ENCODE data around the gene SMTNL2. TPM values are rescaled to one million over a fixed set of nuclear protein-coding genes. Genes with fewer than 3 reads are reported as not detected.
A peak's percentile ranks its signal among the peaks of the same experiment; 100 is the strongest.

The SMTNL2 gene
- total RNA-seq, 1 experiment from 2014 or later: not detected

GRCh38 chr17:4550534-4551039, 33.7 kb upstream of the SMTNL2 start:
- Histone ChIP-seq H3K27ac (ENCODE audit: low read length) (no peak overlapping the region), H3K9me2 (replicated peaks; ENCODE audit: low read length) (no peaks in the 10 kb centered on the region), H3K4me2 (ENCODE audit: low read length) (no peak overlapping the region), H3K9me3 (ENCODE audit: low read length) (no peaks in the 10 kb centered on the region), H3K4me1 (ENCODE audit: insufficient read depth, low read length) (peaks cover 9% of the 10 kb centered on the region; the same call in 1 of the 2 replicates), H3K27me3 (ENCODE audit: low read length) (no peaks in the 10 kb centered on the region), H3K9ac (ENCODE audit: low read length) (no peak overlapping the region), H2AFZ (ENCODE audit: low read length) (no peak overlapping the region), H3K36me3 (ENCODE audit: low read depth, low read length) (peaks cover 45% of the 10 kb centered on the region; the same call in 1 of the 2 replicates), H3K79me2 (ENCODE audit: low read length) (peaks cover 45% of the 10 kb centered on the region), H3K4me3 (ENCODE audit: low read length) (no peak overlapping the region), H4K20me1 (ENCODE audit: low read length) (no peaks in the 10 kb centered on the region), H3F3A (ENCODE audit: low read length, unreplicated experiment) (no peaks in the 10 kb centered on the region)
- intact Hi-C loops (cut with micrococcal nuclease): no loop called here
- no TSS peak for BruUV-seq (replicated peaks)
- DNase-seq (no peak), ATAC-seq (no peak)
- no peak for TF ChIP-seq EZH2phosphoT487 (IDR thresholded peaks at IDR 0.05; ENCODE audit: borderline replicate concordance, low read length)
- TF ChIP-seq EZH2 (IDR thresholded peaks at IDR 0.05; ENCODE audit: low read length, unreplicated experiment): no peak
- TF ChIP-seq CTCF (conservative IDR thresholded peaks at IDR 0.05; ENCODE audit: low read depth, low read length): no peak
- CTCF ChIA-PET: no interaction called here
- POLR2A ChIA-PET (ENCODE audit: unreplicated experiment): no interaction called here

DNA sequence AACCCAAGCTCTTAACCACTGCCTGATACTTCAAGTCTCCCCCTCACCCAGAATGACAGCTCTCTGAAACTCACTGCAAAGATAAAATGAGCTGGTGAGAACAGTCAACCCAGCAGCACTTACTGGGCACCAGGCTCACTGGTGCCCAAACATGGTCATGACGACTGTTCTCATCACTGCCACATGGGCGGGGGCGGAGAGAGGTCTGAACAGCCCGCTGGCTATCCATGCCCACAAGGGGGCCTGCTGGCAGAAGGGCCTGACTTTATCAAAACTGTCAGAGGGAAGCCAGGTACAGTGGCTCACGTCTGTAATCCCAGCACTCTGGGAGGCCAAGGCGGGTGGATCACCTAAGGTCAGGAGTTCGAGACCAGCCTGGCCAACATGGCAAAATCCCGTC, 33.2 kb upstream of the SMTNL2 start:
- ChIA-PET CTCF (no interaction called here), POLR2A (ENCODE audit: unreplicated experiment) (no interaction called here)
- H3K79me2 ChIP-seq (ENCODE audit: low read length): peaks cover 45% of the 10 kb centered on the region
- intact Hi-C loops (cut with micrococcal nuclease): no loop called here
- no peaks in the 10 kb centered on the region for H4K20me1 ChIP-seq (ENCODE audit: low read length)
- H3K4me2 ChIP-seq (ENCODE audit: low read length): no peak overlapping the region
- DNase-seq: peak; percentile 30
- TF ChIP-seq EZH2phosphoT487 (IDR thresholded peaks at IDR 0.05; ENCODE audit: borderline replicate concordance, low read length): no peak
- no peak for TF ChIP-seq EZH2 (IDR thresholded peaks at IDR 0.05; ENCODE audit: low read length, unreplicated experiment)
- TF ChIP-seq CTCF (conservative IDR thresholded peaks at IDR 0.05; ENCODE audit: low read depth, low read length): peak; percentile 32
- H3K4me1 ChIP-seq (ENCODE audit: insufficient read depth, low read length): peaks cover 9% of the 10 kb centered on the region; the same call in 1 of the 2 replicates
- H3K9me3 ChIP-seq (ENCODE audit: low read length): no peaks in the 10 kb centered on the region
- peaks cover 45% of the 10 kb centered on the region; the same call in 1 of the 2 replicates for H3K36me3 ChIP-seq (ENCODE audit: low read depth, low read length)
- no peaks in the 10 kb centered on the region for H3K9me2 ChIP-seq (replicated peaks; ENCODE audit: low read length)
- H3K27ac ChIP-seq (ENCODE audit: low read length): no peak overlapping the region
- no peak overlapping the region for H2AFZ ChIP-seq (ENCODE audit: low read length)
- H3F3A ChIP-seq (ENCODE audit: low read length, unreplicated experiment): no peaks in the 10 kb centered on the region
- no peak overlapping the region for H3K4me3 ChIP-seq (ENCODE audit: low read length)
- BruUV-seq (replicated peaks): no TSS peak
- H3K9ac ChIP-seq (ENCODE audit: low read length): no peak overlapping the region
- no peak; the same call in 1 of the 2 replicates for ATAC-seq
- no peaks in the 10 kb centered on the region for H3K27me3 ChIP-seq (ENCODE audit: low read length)

- ChIA-PET POLR2A (ENCODE audit: unreplicated experiment) (no interaction called here), CTCF (no interaction called here)
- Histone ChIP-seq H3K9ac (ENCODE audit: low read length) (no peak overlapping the region), H4K20me1 (ENCODE audit: low read length) (no peaks in the 10 kb centered on the region), H3K27me3 (ENCODE audit: low read length) (no peaks in the 10 kb centered on the region), H3K4me2 (ENCODE audit: low read length) (no peak overlapping the region), H3F3A (ENCODE audit: low read length, unreplicated experiment) (no peaks in the 10 kb centered on the region), H3K9me2 (replicated peaks; ENCODE audit: low read length) (no peaks in the 10 kb centered on the region), H2AFZ (ENCODE audit: low read length) (no peak overlapping the region), H3K4me1 (ENCODE audit: insufficient read depth, low read length) (peaks cover 9% of the 10 kb centered on the region; the same call in 1 of the 2 replicates), H3K36me3 (ENCODE audit: low read depth, low read length) (peaks cover 45% of the 10 kb centered on the region; the same call in 1 of the 2 replicates), H3K79me2 (ENCODE audit: low read length) (peaks cover 45% of the 10 kb centered on the region), H3K27ac (ENCODE audit: low read length) (no peak overlapping the region), H3K9me3 (ENCODE audit: low read length) (no peaks in the 10 kb centered on the region), H3K4me3 (ENCODE audit: low read length) (no peak overlapping the region)
- TF ChIP-seq CTCF (conservative IDR thresholded peaks at IDR 0.05; ENCODE audit: low read depth, low read length): no peak
- no peak for TF ChIP-seq EZH2phosphoT487 (IDR thresholded peaks at IDR 0.05; ENCODE audit: borderline replicate concordance, low read length)
- no TSS peak for BruUV-seq (replicated peaks)
- DNase-seq: no peak
- intact Hi-C loops (cut with micrococcal nuclease): no loop called here
- ATAC-seq: no peak
Measured at GRCh38 chr17:4551796-4552525, 32.4 kb upstream of the SMTNL2 start.

Measured in PC-3 (cell line).